Stimulated activated CD4-positive, alpha-beta T cell treated with anti-CD3 and anti-CD28 coated beads, Interleukin-15, amount 100 ng/mL, for 24 hours (primary cell): Measurements from ENCODE around the gene THSD7B.

Experiments used
- DNase-seq: peaks from one replicate; pipeline ENCODE4 v3.0.0-alpha.2; 2020

The THSD7B gene

DNA sequence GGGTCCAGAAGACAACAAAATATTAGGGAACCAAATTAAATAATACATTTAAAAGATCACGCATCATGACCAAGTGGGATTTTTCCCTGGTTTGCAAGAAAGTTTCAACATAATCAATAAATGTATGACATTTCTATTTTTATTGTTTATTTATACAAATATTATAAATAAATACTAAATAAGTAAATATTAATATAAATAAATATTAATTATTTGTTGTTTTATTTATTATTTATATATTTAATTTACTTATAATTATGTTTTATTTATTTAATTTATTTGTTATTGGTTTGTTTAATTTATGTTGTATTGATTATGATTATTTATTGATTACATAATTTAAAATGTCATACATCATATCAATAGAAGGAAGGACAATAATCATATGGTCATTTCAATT is 956.4 kb downstream of the THSD7B start:
- DNase-seq = no peak

DNA sequence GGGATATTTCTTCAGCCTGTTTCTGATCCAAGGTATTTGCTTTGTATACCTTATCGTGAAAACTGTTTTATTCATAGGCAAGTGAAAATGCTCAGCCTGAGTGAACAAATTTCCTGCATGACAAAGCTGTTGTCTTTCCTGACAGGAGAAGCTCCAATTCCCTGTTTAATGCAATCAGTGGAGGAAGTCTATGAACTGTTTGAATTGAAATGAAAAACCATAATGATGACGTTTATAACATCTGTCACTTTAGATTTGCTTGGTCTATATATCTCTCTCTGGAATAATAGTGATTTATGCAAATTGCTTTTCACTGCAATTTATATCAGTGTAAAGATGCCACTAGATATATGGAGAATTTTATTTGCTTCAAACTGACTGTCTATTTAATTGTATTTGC is 959.6 kb downstream of the THSD7B start:
- no peak for DNase-seq
